NCI-H2227 (cell line): Measurements from ENCODE around the gene RFT1.

Experiments used
- DNase-seq: peaks from one replicate; lab custom pipeline; 2025; ENCODE audit not compliant: unreplicated experiment; lab: John Stamatoyannopoulos, UW

RFT1 gene, protein sequence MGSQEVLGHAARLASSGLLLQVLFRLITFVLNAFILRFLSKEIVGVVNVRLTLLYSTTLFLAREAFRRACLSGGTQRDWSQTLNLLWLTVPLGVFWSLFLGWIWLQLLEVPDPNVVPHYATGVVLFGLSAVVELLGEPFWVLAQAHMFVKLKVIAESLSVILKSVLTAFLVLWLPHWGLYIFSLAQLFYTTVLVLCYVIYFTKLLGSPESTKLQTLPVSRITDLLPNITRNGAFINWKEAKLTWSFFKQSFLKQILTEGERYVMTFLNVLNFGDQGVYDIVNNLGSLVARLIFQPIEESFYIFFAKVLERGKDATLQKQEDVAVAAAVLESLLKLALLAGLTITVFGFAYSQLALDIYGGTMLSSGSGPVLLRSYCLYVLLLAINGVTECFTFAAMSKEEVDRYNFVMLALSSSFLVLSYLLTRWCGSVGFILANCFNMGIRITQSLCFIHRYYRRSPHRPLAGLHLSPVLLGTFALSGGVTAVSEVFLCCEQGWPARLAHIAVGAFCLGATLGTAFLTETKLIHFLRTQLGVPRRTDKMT

DNA sequence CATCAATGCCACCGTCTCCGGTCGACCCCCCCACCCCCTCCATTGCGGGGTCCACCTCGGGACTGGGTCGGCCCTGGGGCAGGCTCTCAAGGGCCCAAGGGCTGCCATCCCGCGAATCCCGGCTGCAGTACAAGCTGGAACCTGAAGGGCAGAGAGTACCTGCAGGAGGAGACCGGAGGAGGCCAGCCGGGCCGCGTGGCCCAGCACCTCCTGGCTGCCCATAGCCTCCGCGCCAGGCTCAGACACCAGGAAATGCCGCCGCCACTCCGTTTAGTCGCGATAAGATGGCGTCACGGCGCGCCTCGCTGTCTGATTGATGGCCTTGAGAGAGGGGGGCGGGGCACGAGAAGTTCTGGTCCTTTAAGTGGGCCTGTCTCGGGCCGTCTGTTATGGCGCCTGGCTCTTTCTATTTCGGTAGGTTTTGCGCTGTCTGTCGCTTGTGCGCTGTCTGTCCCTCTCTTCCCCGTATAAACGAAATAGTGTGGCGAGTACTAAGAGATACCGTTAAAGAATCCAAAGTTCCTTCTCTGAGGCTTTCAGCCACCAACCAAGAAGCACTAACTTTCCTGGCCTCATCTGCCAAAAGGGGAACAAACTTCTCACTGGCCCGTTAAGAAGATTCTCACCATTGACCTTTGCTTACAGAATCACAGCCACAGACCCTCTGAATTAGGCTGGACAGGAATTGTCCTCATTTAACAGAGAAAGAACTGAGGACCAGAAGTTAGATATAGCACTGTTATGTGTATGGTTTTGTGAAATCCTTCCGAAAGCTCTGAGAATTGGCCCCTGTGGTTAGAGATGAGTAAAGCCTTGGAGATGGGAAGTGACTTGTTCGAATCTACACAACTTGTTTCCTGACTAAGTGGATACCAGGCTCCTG, at the start of gene RFT1:
Gene RFT1 (minus strand): TSS at position 257 of the 883 bp plus-strand sequence. CDS start 35 bp downstream, at position 222.
- DNase-seq: peak; percentile 94

DNA sequence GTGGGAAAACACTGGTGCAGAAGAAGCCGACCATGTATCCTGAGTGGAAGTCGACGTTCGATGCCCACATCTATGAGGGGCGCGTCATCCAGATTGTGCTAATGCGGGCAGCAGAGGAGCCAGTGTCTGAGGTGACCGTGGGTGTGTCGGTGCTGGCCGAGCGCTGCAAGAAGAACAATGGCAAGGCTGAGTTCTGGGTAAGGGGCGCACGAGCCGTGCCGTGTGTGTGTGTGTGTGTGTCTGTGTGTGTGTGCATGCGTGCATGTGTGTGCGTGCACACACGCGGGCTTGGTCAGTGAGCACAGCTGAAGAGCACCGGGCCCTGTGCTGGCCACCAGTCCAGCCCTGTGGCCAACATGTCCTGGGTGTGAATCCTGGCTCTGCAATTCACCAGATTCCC, 49.3 kb upstream of the RFT1 start:
- no peak for DNase-seq

DNA sequence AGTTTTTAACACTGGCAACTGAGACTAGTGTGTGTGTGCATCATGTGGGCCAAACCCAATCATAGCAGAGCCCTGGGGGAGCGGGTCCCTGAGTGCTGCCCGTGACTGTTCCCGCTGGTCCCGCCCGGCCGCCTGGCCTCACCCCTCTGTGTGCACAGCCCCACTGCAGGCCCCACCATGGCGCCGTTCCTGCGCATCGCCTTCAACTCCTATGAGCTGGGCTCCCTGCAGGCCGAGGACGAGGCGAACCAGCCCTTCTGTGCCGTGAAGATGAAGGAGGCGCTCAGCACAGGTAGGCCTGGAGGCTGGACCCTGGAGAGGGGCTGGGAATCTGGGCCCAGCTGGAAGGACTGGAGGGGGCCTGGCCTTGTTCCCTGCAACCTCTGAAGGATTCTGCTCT, 48.0 kb upstream of the RFT1 start:
- no peak for DNase-seq

DNA sequence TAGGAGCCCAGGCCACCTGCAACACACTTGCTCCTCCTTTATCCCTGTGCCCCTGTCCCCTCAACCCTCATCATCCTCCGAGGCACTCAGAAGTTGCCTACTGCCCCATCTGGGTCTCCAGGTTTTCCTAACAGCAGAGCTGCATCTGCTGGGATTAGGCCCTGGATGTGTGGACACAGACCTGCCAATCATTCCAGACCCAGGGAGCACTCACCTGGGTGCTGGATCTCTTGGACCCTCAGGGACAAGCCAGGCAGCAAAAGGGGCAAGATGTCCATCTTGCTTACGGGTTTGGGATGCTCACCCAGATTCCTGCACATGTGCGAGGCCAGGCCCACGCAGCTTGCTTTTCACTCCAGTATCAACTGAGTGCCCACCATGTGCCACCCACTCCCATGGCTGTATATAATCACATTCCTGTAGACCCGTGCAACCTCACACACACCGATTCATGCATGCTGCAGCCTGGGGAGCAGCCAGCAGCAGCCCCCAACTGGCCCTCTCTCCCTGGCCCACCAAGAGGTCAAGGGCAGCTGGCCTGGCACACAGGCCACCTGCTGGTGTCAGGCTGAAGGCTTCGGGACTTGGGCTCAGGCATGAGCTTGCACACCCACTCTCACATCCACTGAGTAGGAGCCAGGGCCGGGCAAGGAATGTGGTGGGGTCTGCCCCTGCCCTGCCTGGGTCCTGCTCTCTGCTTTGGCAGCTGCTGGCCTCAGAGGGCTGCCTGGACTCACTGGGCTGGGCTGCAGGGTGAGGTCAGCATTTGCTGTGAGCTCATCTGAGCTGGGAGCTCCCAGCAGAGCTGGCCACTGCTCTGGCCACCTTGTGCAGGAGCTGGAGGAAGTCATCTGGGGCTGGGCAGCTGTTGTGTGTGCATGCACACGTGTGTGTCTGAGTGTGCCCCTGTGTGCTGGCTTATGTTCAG, 45.6 kb upstream of the RFT1 start:
- no peak for DNase-seq

DNA sequence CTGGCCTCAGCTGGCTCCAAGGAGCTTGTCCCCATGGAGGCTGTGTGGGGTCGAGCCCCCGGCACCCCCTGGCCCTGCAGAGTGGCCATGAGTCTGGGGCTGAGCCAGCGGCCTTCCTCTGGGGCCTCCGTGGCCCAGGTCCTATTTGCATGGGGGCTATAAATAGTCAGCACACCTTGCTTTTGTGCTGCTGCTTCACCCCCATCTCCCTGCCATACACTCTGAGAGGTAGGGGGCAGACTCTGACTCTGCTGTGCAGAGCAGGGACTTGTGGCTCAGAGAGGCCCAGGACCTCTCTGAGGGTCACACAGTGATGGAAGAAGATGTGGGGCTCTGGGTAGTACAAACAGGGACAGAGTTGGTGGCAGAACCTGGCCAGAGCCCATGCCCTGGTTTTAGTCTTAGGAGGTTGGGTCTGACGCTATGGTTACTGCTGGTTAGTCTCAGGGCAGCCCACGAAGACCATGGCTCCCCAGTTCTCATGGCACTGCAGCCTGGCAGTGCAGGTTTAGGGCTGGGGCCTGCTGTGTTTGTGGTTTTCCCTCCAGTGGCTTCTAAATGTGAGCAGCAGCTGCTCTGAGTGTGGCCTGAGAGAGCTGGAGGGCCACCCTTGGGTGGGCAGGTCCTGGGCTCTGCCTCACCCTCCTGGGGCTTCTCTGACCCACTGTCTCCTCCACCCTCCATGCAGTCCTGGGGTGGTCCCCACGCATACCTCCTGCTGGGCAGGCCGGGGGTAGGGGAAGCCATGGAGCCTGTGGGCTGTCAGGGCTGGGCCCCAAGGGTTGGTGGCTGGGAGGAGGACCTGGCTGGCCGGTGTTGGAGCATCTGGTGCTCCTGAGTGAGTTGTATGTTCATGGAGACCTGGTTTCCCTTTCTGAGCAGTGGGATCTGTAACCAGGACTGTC, 44.4 kb upstream of the RFT1 start:
- DNase-seq: no peak

DNA sequence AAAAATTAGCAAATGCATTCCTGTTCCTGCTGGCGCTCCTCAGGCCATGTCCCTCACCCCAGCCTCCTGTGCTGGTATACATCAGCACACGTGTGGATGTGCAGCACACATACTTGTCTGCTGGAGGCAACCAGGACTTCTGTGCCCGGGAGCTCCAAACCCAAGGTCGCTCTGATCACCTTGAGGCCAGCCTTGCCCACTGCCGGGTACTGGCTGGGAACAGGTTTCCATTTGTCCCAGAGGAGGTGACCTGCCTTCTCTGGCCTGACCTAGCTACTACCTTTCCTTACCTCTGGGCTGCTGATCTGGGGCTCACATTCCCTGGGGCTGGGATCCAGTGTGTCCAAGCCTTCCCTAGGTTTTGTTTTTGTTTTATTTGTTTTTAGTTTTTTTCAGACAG, 42.9 kb upstream of the RFT1 start:
- no peak for DNase-seq

DNA sequence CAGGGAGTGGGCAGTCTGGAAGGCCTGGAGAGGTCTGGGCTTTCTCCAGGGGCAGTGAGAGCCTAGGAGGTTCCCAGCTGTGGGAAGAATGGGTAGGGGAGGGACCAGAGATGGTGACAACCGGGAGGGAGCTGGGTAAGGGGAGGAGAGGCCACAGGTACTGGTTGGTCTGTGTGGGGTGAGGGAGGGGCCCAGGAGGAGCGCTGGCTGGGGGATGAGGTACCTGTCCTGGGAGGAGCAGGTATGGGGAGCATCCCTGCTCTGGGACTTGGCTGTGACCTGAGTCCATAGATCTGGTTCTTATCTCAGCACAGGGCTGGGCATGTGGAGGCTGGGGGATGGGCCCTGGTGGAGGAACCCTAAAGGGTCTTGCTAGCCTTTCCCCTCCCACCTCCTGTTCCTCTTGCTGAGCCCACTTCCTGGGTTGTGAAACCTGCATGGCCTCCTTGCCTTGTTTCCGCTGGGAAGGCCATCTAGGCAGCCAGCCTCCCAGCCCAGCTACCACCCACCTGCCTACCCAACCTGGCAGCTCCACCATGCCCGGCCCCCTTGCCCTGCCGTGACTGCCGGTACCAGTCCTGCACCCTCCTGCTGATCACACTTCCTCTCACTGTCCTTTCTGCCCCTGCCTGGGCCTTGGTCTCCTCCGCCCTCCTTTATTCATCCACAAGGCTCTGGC, 41.7 kb upstream of the RFT1 start:
- no peak for DNase-seq

DNA sequence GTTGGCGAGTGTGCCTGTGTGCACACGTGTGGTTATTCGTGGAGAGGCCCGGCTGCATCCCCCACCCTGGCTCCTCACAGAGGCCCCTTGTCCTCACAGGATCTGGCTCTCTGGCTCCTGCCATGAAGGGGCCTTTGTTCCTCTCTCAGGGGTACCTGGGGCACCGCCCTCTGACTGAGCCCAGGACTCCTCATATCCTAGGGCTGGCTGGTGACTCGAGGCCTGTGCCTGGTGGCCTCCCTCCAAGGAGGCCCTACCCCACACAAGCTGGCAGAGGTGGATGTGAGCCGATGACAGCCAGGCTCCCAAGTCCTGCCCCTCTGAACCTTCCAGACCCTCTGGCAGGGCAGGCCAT, 40.8 kb upstream of the RFT1 start:
- no peak for DNase-seq

DNA sequence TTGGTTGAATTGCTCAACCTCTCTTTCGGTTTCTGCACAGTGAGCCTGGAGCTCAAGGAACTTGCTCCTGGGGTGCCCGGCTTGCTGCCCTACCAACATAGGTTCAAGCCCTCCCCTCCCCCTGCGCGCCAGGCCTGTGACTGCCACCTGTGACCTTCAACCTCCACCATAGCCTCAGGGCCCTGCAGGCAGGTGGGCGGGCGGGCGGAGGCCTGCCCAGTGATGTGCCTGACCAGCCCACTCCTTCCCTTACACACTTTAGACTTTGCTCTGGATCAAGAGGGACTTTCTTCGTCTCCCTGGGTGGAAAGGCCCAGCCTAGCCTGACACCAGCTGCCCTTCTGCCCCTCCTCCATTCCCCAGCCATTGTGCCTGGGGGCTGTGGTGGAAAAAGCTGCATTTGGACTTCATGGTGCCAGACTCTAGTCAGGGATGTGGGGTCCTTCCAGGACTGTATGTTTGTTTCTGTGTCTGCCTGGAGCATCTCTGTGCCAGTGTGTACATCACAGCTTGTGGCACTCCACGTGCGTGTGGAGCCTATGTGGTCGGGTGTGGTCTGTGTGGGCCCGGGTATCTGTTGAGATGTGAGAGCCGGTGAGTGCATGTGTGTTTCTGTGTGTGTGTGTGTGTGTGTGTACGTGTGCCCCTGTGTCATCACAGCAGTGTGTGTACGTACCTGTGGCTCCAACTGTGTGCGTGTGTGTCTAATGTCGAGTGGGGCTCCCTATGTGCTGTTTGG, 40.3 kb upstream of the RFT1 start:
- no peak for DNase-seq

DNA sequence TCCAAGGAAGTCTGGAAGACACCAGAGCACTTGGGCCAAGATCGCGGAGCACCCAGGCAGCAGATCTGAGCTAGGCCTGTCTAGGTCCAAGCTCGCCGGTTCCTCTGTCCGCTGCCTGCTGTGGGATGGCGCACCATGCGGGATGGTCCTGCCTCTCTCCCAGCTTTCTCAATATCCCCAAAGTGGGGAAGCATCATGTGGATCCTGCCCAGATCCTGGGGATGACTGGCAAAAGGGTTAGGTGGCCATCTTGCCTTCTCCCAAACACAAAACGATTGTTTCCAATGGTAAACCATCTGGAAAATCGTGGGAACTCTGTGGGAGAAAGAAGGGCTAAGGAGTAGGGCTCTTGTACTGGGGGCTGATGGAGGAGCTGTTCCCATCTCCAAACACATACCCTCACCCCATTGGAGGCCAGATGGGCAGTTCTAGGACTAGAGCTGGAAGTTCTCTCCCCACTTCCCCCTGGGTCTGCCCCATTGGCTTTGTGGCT, 39.6 kb upstream of the RFT1 start:
- no peak for DNase-seq

DNA sequence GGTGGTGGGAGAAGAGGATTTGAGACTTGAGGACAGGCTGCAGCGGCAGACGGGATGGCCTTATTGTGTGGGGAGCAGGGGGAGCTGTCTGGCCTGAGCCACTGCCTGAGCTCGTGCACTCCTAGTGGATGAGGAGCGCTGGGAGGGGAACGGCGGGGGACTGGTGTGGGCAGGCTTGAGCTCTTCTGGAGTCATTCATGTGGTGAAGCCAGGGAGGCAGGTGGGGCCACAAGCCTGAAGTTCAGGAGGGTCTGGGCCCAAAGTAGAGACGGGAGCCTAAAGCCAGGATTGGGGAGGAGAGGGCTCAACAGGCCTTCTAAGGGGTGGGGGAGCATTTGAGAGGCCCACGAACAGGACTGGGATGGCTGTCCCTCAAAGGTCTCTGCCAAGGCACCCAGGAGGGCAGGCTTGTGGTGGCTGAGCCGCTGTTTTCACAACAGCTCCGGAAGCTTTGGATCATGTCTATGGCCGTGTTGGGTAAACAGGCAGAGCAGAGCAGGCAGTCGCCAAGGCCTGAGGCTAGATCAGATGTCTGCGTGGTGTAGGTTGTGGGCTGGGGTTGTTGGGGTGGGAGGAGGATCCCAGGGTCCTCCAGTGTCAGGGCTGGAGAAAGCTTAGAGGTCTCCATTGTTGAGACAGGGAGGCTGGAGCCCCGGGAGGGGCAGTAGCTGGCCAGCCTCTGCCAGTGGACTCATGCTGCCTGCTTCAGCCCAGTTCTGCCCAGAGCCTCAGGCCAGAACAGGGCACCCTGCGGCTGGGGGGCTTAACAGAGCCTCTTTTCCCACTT, 39.0 kb upstream of the RFT1 start:
- no peak for DNase-seq

DNA sequence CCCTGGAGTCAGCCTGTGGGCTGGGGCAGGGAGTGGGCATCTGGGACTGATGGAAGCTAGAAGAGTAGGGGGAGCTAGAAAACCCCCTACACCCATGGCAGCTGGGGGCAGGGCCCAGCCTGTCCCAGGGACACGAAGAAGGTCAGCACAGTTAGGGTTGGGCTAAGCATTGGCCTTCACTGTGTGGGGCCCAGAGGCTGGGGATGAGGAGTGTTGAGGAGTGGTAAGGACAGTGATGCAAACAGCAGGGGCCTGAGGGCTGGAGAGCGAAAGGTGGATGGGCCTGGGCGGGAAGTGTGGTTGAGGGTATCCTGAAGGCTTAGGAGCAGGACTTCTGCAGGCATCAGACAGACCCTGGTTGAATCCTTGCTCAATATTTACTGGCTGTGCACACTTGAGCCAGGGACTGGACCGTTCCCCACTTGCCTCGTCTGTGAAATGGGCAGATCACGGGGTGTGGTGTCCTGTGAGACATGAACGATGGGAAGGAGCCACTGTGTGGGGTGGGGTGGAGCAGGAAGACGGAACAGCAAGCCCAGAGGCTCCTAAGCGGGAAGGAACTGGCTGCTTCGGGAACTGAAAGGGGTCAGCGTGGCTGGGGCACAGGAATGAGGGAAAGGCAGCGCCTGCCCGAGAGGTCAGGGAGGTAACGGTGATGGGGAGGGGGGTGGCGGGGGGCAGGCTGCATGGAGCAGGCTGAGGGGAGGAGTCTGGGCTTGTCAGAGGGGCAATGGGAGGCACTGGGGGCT, 38.1 kb upstream of the RFT1 start:
- DNase-seq: no peak

DNA sequence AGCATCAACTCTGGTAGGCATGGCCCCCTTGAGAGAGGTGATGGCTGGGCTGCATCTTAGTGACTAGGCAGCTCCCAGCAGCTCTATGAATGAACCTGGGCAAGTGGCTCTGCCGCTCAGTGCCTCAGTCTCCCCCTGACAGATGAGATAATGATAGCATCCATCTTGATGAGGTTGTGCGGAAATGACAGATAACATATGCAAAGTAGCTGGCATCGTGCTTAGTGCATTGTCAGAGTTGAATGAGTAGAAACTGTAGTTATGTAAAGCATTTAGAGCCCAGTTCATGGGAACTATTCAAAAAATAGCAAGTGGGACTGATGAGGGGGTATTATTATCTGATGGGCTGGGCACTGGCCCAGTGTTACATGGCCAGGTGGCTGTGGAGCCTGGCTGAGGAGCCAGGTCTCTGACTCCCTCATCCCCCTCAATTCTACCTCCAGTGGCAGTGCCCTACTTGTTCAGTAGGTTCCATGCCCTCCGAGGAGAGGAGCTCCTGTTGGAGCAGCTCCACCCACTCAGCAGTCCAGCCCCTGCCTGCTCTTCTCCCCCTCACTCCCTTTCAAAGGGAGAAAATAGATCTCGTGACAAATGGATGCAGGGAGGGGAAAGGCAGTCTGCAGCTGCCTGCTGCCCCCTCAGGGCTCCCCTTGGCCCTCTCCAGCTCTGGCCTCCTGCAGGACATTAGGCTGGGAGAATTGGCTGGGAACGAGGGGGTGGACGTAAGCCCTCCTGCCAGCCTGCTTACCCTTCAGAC, 37.4 kb upstream of the RFT1 start:
- no peak for DNase-seq

DNA sequence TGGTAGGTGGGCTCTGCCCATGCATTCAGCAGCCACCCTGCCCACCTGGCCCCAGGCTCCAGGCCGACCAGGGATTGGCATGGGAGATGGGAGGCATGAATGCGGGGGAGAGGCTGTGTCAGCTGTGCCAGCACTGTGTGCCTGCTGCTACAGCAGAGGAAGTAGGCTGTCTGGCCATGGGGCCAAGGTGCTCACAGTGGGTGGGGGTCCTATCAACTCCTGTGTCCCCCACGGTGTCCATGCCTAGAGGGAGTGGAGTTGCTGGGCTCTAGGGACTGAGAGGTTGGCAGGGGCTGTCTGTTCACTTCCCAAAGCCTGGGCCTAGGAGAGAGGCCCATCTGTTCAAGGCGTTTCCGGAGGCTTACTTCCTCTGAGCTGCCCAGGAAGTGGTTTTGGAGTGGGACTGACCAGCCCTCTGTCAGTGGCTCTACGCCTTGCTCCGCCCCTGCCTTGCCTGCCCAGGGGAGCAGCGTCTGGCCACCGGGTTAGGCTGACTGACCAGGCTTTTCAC, 36.6 kb upstream of the RFT1 start:
- no peak for DNase-seq

DNA sequence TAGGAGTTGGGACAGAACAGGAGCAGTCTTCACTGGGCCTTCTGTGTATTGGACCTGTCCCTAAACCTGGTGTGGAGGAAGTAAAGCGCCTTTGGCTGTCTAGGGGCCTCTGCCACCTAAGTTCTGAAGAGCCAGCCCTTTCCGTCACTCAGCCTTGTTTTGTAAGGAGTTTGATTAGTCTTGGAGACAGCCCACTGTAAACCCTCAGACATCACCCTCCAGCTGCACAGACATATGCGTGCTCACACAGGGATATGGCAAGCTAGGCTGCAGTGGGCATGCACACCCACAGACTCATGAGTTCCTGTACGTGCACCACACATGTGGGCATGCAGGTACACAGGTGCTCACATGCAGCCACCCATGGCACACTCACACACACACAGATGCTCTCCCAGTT, 36.0 kb upstream of the RFT1 start:
- DNase-seq: no peak

DNA sequence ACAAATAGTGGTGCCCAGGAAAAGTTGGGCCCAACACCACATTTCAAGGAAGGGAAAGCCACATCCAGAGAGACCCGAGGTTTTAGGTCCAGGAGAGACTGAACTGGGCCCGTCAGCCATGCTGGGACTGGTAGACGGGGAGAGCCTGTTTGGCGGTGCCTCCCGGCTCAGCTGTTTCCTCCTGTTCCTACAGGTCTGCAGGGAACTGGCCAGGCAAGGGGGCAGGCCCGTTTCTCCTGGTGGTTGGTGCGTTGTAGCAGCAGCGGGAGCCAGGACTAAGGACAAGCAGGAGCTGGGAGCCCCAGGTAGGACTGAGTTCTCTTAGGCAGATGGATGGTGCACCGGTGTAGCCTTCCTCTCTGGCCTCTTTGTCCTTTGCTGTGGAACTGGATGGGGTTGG, 34.7 kb upstream of the RFT1 start:
- DNase-seq: no peak
